Right renal pelvis (tissue), 4 donors: ENCODE measurements around the gene TMEM255B. TPM values are rescaled to one million over a fixed set of nuclear protein-coding genes. Genes with fewer than 3 reads are reported as not detected.

ENCODE experiments used
- DNase-seq, 4 donors: peaks; one replicate each; pipeline ENCODE4 v3.0.0-alpha.2; 2013; ENCODE audit warnings: low read depth in 4 of 4, low spot score in 3 of 4, missing footprints in 1 of 4
- polyA plus RNA-seq, 4 donors: library from polyadenylated mRNA; unstranded; fragments of 120-200 nt; gene quantifications; one replicate each; pipeline ENCODE4 v1.2.1, GENCODE V29; 2013; ENCODE audit not compliant: insufficient read length in 4 of 4

Gene TMEM255B
- polyA plus RNA-seq, 4 donors: 6.5 to 8.5 (median 7.7) TPM

- DNase-seq: no peak
Measured at GRCh38 chr13:113843063-113843654, 84.1 kb downstream of the TMEM255B start.

- no peak for DNase-seq
Measured at GRCh38 chr13:113843864-113844556, 85.0 kb downstream of the TMEM255B start.

- DNase-seq: no peak
Measured at GRCh38 chr13:113845055-113845454, 86.0 kb downstream of the TMEM255B start.

GRCh38 chr13:113845723-113846635, 87.0 kb downstream of the TMEM255B start:
- DNase-seq: no peak

- no peak for DNase-seq
Measured at GRCh38 chr13:113846636-113847318, 87.8 kb downstream of the TMEM255B start.

- DNase-seq: no peak
Measured at GRCh38 chr13:113848020-113848419, 89.0 kb downstream of the TMEM255B start.

- DNase-seq: no peak
Measured at GRCh38 chr13:113848431-113849260, 89.6 kb downstream of the TMEM255B start.

GRCh38 chr13:113849546-113849945, 90.5 kb downstream of the TMEM255B start:
- no peak for DNase-seq

GRCh38 chr13:113849981-113850721, 91.1 kb downstream of the TMEM255B start:
- no peak for DNase-seq

- no peak for DNase-seq
Measured at GRCh38 chr13:113850722-113851479, 91.9 kb downstream of the TMEM255B start.

- DNase-seq: no peak
Measured at GRCh38 chr13:113851480-113851803, 92.4 kb downstream of the TMEM255B start.

GRCh38 chr13:113851826-113852535, 93.0 kb downstream of the TMEM255B start:
- DNase-seq: no peak

GRCh38 chr13:113852536-113853517, 93.8 kb downstream of the TMEM255B start:
- no peak for DNase-seq

GRCh38 chr13:113853518-113854237, 94.7 kb downstream of the TMEM255B start:
- DNase-seq: no peak

- no peak for DNase-seq
Measured at GRCh38 chr13:113854238-113855011, 95.4 kb downstream of the TMEM255B start.
